HCT116 (cell line): ENCODE results near the gene RBBP6. TPM values are rescaled to one million over a fixed set of nuclear protein-coding genes. Genes with fewer than 3 reads are reported as not detected.

Source experiments
- ATAC-seq: fragments of 200-7000 bp; cut with Tn5 transposase; 2 replicates; pipeline ENCODE4 v1.9.1; 2020; ENCODE audit warnings: mild to moderate bottlenecking, moderate library complexity
- BruUV-seq: library from RNA; stranded (reverse); fragments of 400-500 nt; replicated peaks from 2 replicates; lab custom pipeline; 2021; lab: Mats Ljungman, UMichigan
- CTCF ChIA-PET: fragments of 300-600 bp; sonication (Branson Sonifier 250); formaldehyde crosslinking; loops from one replicate; lab custom pipeline; 2021; ENCODE audit warnings: antibody characterized with exemption; lab: Charles Lee
- POLR2A ChIA-PET: fragments of 300-600, 350-600 bp; sonication (Branson Sonifier 250); formaldehyde crosslinking; loops from one replicate; lab custom pipeline; 2021; ENCODE audit warnings: antibody characterized with exemption; lab: Charles Lee
- RAD21 ChIA-PET, 2 experiments: fragments of 300-600 bp; sonication (Branson Sonifier 250); formaldehyde crosslinking; loops; one replicate each; lab custom pipeline; 2023; ENCODE audit warnings: low total read pairs in 2 of 2; ENCODE audit not compliant: uncharacterized antibody in 2 of 2, unreplicated experiment in 2 of 2, low non-redundant PET in 1 of 2; lab: Charles Lee
- DNase-seq: peaks from one replicate; pipeline ENCODE4 v3.0.0-alpha.2; 2010; ENCODE audit warnings: low read depth, low spot score
- H2AFZ ChIP-seq: fragments of 200-600 bp; shearing (Covaris generic), sonication (generic); 2 replicates; pipeline ENCODE4 v1.6.1; 2017; ENCODE audit warnings: low read depth, mixed run types, mixed read lengths, antibody characterized with exemption, low read length; ENCODE audit not compliant: poor library complexity, severe bottlenecking
- H3K27ac ChIP-seq: 2 replicates; pipeline ENCODE4 v1.5.1; 2012; ENCODE audit warnings: low read depth, low read length
- H3K27me3 ChIP-seq: fragments of 200-600 bp; sonication (generic); 2 replicates; pipeline ENCODE4 v1.6.1; 2016; ENCODE audit warnings: mixed run types, low read length, mixed read lengths; ENCODE audit not compliant: insufficient read depth
- H3K36me3 ChIP-seq, 2 experiments: fragments of 200-500 bp in 1 of 2; fragments of 200-600 bp in 1 of 2; sonication (Bioruptor generic) in 1 of 2; sonication (generic) in 1 of 2; 2 replicates each; pipeline versions ENCODE4 v1.5.1 to v1.6.1; 2014 to 2016; ENCODE audit warnings: low read length in 2 of 2, inconsistent platforms in 1 of 2, mixed read lengths in 1 of 2, mixed run types in 1 of 2; ENCODE audit not compliant: insufficient read depth in 2 of 2, control insufficient read depth in 1 of 2
- H3K4me1 ChIP-seq, 2 experiments: fragments of 200-600 bp in 1 of 2; sonication (generic) in 1 of 2; 2 replicates each; pipeline versions ENCODE4 v1.5.1 to v1.6.1; 2012 to 2017; ENCODE audit warnings: low read length in 2 of 2, inconsistent platforms in 1 of 2, mild to moderate bottlenecking in 1 of 2, mixed read lengths in 1 of 2, mixed run types in 1 of 2, moderate library complexity in 1 of 2; ENCODE audit not compliant: insufficient read depth in 2 of 2, control insufficient read depth in 1 of 2
- H3K4me2 ChIP-seq: fragments of 200-600 bp; sonication (generic); 2 replicates; pipeline ENCODE4 v1.6.1; 2017; ENCODE audit warnings: mixed run types, low read length, mixed read lengths
- H3K4me3 ChIP-seq, 2 experiments: fragments of 200-600 bp in 1 of 2; sonication (generic) in 1 of 2; replicated peaks in 1 of 2; 2 replicates each; pipeline ENCODE4 v1.5.1; 2011 to 2016; ENCODE audit warnings: low read length in 2 of 2, control low read depth in 1 of 2, low read depth in 1 of 2, mild to moderate bottlenecking in 1 of 2, mixed read lengths in 1 of 2, mixed run types in 1 of 2
- H3K79me2 ChIP-seq: fragments of 200-600 bp; sonication (generic); 2 replicates; pipeline ENCODE4 v1.6.1; 2017; ENCODE audit warnings: mild to moderate bottlenecking, mixed run types, low read length, moderate library complexity, mixed read lengths; ENCODE audit not compliant: insufficient read depth
- H3K9ac ChIP-seq: fragments of 200-600 bp; sonication (generic); 2 replicates; pipeline ENCODE4 v1.6.1; 2016; ENCODE audit warnings: low read length, mixed read lengths
- H3K9me2 ChIP-seq: fragments of 200-600 bp; sonication (generic), shearing (Covaris generic); 2 replicates; pipeline ENCODE4 v1.6.1; 2017; ENCODE audit warnings: mixed run types, mild to moderate bottlenecking, moderate library complexity; ENCODE audit not compliant: insufficient read depth
- H3K9me3 ChIP-seq, 2 experiments: fragments of 200-500 bp in 1 of 2; fragments of 200-600 bp in 1 of 2; sonication (Bioruptor generic) in 1 of 2; sonication (generic) in 1 of 2; 2 replicates each; pipeline ENCODE4 v1.6.1; 2014 to 2017; ENCODE audit warnings: low read length in 2 of 2, mixed read lengths in 2 of 2, inconsistent platforms in 1 of 2, low read depth in 1 of 2, mild to moderate bottlenecking in 1 of 2, mixed run types in 1 of 2, moderate library complexity in 1 of 2; ENCODE audit not compliant: control insufficient read depth in 1 of 2, insufficient read depth in 1 of 2
- H4K20me1 ChIP-seq: fragments of 200-600 bp; sonication (generic), shearing (Covaris generic); 2 replicates; pipeline ENCODE4 v1.6.1; 2017; ENCODE audit warnings: mixed run types, mild to moderate bottlenecking, moderate library complexity; ENCODE audit not compliant: insufficient read depth
- ATF3 ChIP-seq: IDR thresholded peaks from 2 replicates; pipeline ENCODE4 v1.6.1; 2012
- CEBPB ChIP-seq: IDR thresholded peaks from 2 replicates; pipeline ENCODE4 v1.6.1; 2012; ENCODE audit warnings: low read depth
- CTCF ChIP-seq, 3 experiments: fragments of 200-600 bp in 1 of 3; sonication (generic) in 1 of 3; IDR thresholded peaks in 2 of 3; conservative IDR thresholded peaks in 1 of 3; 2 replicates each; pipeline ENCODE4 v1.5.1; 2012 to 2017; ENCODE audit warnings: low read depth in 2 of 3, low read length in 2 of 3, antibody characterized with exemption in 1 of 3, borderline replicate concordance in 1 of 3, control low read depth in 1 of 3, mild to moderate bottlenecking in 1 of 3, mixed read lengths in 1 of 3, mixed run types in 1 of 3, moderate library complexity in 1 of 3; ENCODE audit not compliant: insufficient read depth in 1 of 3
- EGR1 ChIP-seq: IDR thresholded peaks from 2 replicates; pipeline ENCODE4 v1.6.1; 2012; ENCODE audit warnings: low read depth
- EZH2 ChIP-seq: fragments of 200-600 bp; sonication (generic); IDR thresholded peaks from 2 replicates; pipeline ENCODE4 v1.6.1; 2017; ENCODE audit warnings: antibody characterized with exemption, mixed run types
- EZH2phosphoT487 ChIP-seq: fragments of 200-600 bp; IDR thresholded peaks from 2 replicates; pipeline ENCODE4 v1.6.1; 2018; ENCODE audit warnings: antibody characterized with exemption, borderline replicate concordance
- FOSL1 ChIP-seq: IDR thresholded peaks from 2 replicates; pipeline ENCODE4 v1.6.1; 2012; ENCODE audit warnings: low read depth
- JUND ChIP-seq: IDR thresholded peaks from 2 replicates; pipeline ENCODE4 v1.6.1; 2012
- POLR2A ChIP-seq: IDR thresholded peaks from 2 replicates; pipeline ENCODE4 v1.7.0; 2011; ENCODE audit warnings: borderline replicate concordance; ENCODE audit not compliant: insufficient read depth, insufficient read length; ENCODE audit errors: extremely low read depth
- RAD21 ChIP-seq: IDR thresholded peaks from 2 replicates; pipeline ENCODE4 v1.6.1; 2012; ENCODE audit warnings: low read depth, mild to moderate bottlenecking
- REST ChIP-seq: IDR thresholded peaks from 2 replicates; pipeline ENCODE4 v1.6.1; 2012; ENCODE audit warnings: low read depth
- SP1 ChIP-seq: IDR thresholded peaks from 2 replicates; pipeline ENCODE4 v1.6.1; 2012; ENCODE audit warnings: low read depth
- ZFX ChIP-seq: fragments of 450-650 bp; IDR thresholded peaks from 2 replicates; pipeline ENCODE4 v1.6.1; 2017
- intact Hi-C: fragments of 100-400 bp; cut with micrococcal nuclease; formaldehyde crosslinking; loops from 2 replicates; pipeline ENCODE4 v1.10.0; 2022
- total RNA-seq: library from RNA; stranded (reverse); gene quantifications from one replicate; pipeline ENCODE4 v1.2.1, GENCODE V29; 2021; ENCODE audit not compliant: unreplicated experiment

RBBP6 gene
- total RNA-seq, 1 experiment from 2014 or later, result 52.4 TPM

GRCh38 chr16:24515186-24515585, 24.2 kb upstream of the RBBP6 start:
- no TSS peak for BruUV-seq
- no peaks in the 10 kb centered on the region for H4K20me1 ChIP-seq
- no peak overlapping the region for H3K27ac ChIP-seq
- no peak overlapping the region for H3K4me2 ChIP-seq
- ATAC-seq (no peak), DNase-seq (no peak)
- RAD21 ChIA-PET, result no interaction called here
- POLR2A ChIA-PET, result no interaction called here
- peaks cover 0 to 6% of the 10 kb centered on the region in 2 experiments; a peak in 1 of 4 replicates for H3K4me1 ChIP-seq
- H2AFZ ChIP-seq, result no peak overlapping the region
- no peak overlapping the region for H3K9ac ChIP-seq
- intact Hi-C loops, result loop anchor here (5.0 kb wide), 1 partner anchor 592 kb away; no protein-coding TSS in a partner anchor
- TF ChIP-seq RAD21, result no peak
- no peak for TF ChIP-seq CTCF (IDR thresholded peaks at IDR 0.05 in 2 of 3, conservative IDR thresholded peaks at IDR 0.05 in 1 of 3; ENCODE audit: borderline replicate concordance in 1 of 3, insufficient read depth in 1 of 3, low read depth in 2 of 3, low read length in 2 of 3)
- no peak for TF ChIP-seq FOSL1
- CTCF ChIA-PET, result interaction anchor here (2.8 kb wide), 1 partner anchor 10 kb away, joined by 19 read pairs; no protein-coding TSS in a partner anchor
- H3K79me2 ChIP-seq, result no peaks in the 10 kb centered on the region
- H3K9me3 ChIP-seq, result no peaks in the 10 kb centered on the region
- no peak overlapping the region for H3K4me3 ChIP-seq
- no peaks in the 10 kb centered on the region for H3K27me3 ChIP-seq
- no peaks in the 10 kb centered on the region for H3K9me2 ChIP-seq
- H3K36me3 ChIP-seq, result no peaks in the 10 kb centered on the region

- POLR2A ChIA-PET, result no interaction called here
- peak; percentile 95 for ATAC-seq
- no TSS peak for BruUV-seq
- RAD21 ChIA-PET, result interaction anchor here in 1 of 2 experiments (0.6 kb wide), 1 partner anchor 12 kb away, joined by 3 read pairs; no protein-coding TSS in a partner anchor
- H3K4me1 ChIP-seq, result peaks cover 0 to 6% of the 10 kb centered on the region in 2 experiments; a peak in 1 of 4 replicates
- no peaks in the 10 kb centered on the region for H3K9me2 ChIP-seq
- DNase-seq, result peak; percentile 78
- H3K79me2 ChIP-seq, result no peaks in the 10 kb centered on the region
- peak overlapping the region; percentile 92 for H2AFZ ChIP-seq
- H3K36me3 ChIP-seq, result no peaks in the 10 kb centered on the region
- no peak overlapping the region for H3K27ac ChIP-seq
- no peaks in the 10 kb centered on the region for H3K27me3 ChIP-seq
- H3K9me3 ChIP-seq, result no peaks in the 10 kb centered on the region
- H3K4me3 ChIP-seq, result peak overlapping the region; percentile 34
- CTCF ChIA-PET, result interaction anchor here (0.6 to 2.8 kb wide), 15 partner anchors 9 to 708 kb away, joined by 3 to 19 read pairs (median 3); partner anchors contain the start of gene RBBP6
- H3K4me2 ChIP-seq, result peak overlapping the region; percentile 63
- H3K9ac ChIP-seq, result no peak overlapping the region
- intact Hi-C loops, result loop anchor here (1.0 to 5.0 kb wide), 2 partner anchors 172 to 590 kb away; no protein-coding TSS in a partner anchor
- no peaks in the 10 kb centered on the region for H4K20me1 ChIP-seq
- TF ChIP-seq POLR2A (no peak), EZH2 (no peak), CEBPB (no peak), ZFX (no peak), ATF3 (no peak), JUND (no peak), REST (no peak), EZH2phosphoT487 (no peak), RAD21 (peak; percentile 90), EGR1 (no peak), SP1 (no peak)
Observed at GRCh38 chr16:24516900-24517669, 22.3 kb upstream of the RBBP6 start.
